Liver (tissue), 9 donors: ENCODE results near the gene WDR3. TPM values are rescaled to one million over a fixed set of nuclear protein-coding genes. Genes with fewer than 3 reads are reported as not detected.

Experiments
- DNase-seq: peaks from one replicate; pipeline ENCODE4 v3.0.0-alpha.2; 2017; ENCODE audit warnings: low spot score
- H3K27ac ChIP-seq, 2 donors: one replicate each; pipeline ENCODE4 v1.7.0; 2013; ENCODE audit warnings: inconsistent platforms in 2 of 2, low read length in 2 of 2, control low read depth in 1 of 2, low read depth in 1 of 2, mild to moderate bottlenecking in 1 of 2
- H3K27me3 ChIP-seq, 4 donors: one replicate each; pipeline versions ENCODE4 v1.6.1 to v1.7.0; 2013; ENCODE audit warnings: low read length in 3 of 4, inconsistent platforms in 1 of 4, mild to moderate bottlenecking in 1 of 4, moderate library complexity in 1 of 4; ENCODE audit not compliant: control insufficient read depth in 4 of 4, insufficient read depth in 4 of 4
- H3K36me3 ChIP-seq, 4 donors: one replicate each; pipeline versions ENCODE4 v1.6.1 to v1.7.0; 2013; ENCODE audit warnings: low read length in 3 of 4, mild to moderate bottlenecking in 3 of 4, low read depth in 1 of 4, moderate library complexity in 1 of 4; ENCODE audit not compliant: control insufficient read depth in 4 of 4, insufficient read depth in 3 of 4
- H3K4me1 ChIP-seq, 4 donors: one replicate each; pipeline versions ENCODE4 v1.6.1 to v1.7.0; 2013; ENCODE audit warnings: low read length in 3 of 4, mild to moderate bottlenecking in 3 of 4, moderate library complexity in 1 of 4; ENCODE audit not compliant: control insufficient read depth in 4 of 4, insufficient read depth in 4 of 4
- H3K4me3 ChIP-seq, 3 donors: one replicate each; pipeline versions ENCODE4 v1.6.1 to v1.7.0; 2013; ENCODE audit warnings: low read length in 3 of 3, control low read depth in 1 of 3, low read depth in 1 of 3, mild to moderate bottlenecking in 1 of 3
- H3K9ac ChIP-seq, 2 donors: one replicate each; pipeline ENCODE4 v1.7.0; 2013; ENCODE audit warnings: low read length in 2 of 2, mild to moderate bottlenecking in 2 of 2, moderate library complexity in 2 of 2, control low read depth in 1 of 2, low read depth in 1 of 2
- H3K9me3 ChIP-seq, 4 donors: one replicate each; pipeline versions ENCODE4 v1.6.1 to v1.7.0; 2013; ENCODE audit warnings: low read length in 3 of 4; ENCODE audit not compliant: control insufficient read depth in 4 of 4
- CTCF ChIP-seq: fragments of 150-350 bp; IDR thresholded peaks from 2 replicates; pipeline ENCODE4 v1.5.1; 2017; ENCODE audit warnings: improper control_type of control experiment, low read depth, low read length; ENCODE audit not compliant: missing input control
- EGR1 ChIP-seq, 2 donors: IDR thresholded peaks; 2 replicates each; pipeline ENCODE4 v1.6.1; 2016 to 2018; ENCODE audit warnings: antibody characterized with exemption in 2 of 2, low read depth in 2 of 2
- FOXA2 ChIP-seq: IDR thresholded peaks from 2 replicates; pipeline ENCODE4 v1.6.1; 2016; ENCODE audit warnings: antibody characterized with exemption
- HNF4G ChIP-seq: IDR thresholded peaks from 2 replicates; pipeline ENCODE4 v1.6.1; 2016; ENCODE audit warnings: antibody characterized with exemption
- JUND ChIP-seq, 2 donors: IDR thresholded peaks; 2 replicates each; pipeline ENCODE4 v1.6.1; 2016; ENCODE audit warnings: antibody characterized with exemption in 2 of 2
- MAX ChIP-seq: IDR thresholded peaks from 2 replicates; pipeline ENCODE4 v1.6.1; 2016; ENCODE audit warnings: antibody characterized with exemption
- NR2F2 ChIP-seq: IDR thresholded peaks from 2 replicates; pipeline ENCODE4 v1.6.1; 2016; ENCODE audit warnings: antibody characterized with exemption
- RAD21 ChIP-seq, 2 donors: IDR thresholded peaks; 2 replicates each; pipeline ENCODE4 v1.6.1; 2016; ENCODE audit warnings: antibody characterized with exemption in 2 of 2, mild to moderate bottlenecking in 2 of 2
- RXRA ChIP-seq, 2 donors: IDR thresholded peaks; 2 replicates each; pipeline ENCODE4 v1.6.1; 2017 to 2018; ENCODE audit warnings: antibody characterized with exemption in 2 of 2, mild to moderate bottlenecking in 1 of 2
- SP1 ChIP-seq: IDR thresholded peaks from 2 replicates; pipeline ENCODE4 v1.6.1; 2018; ENCODE audit warnings: antibody characterized with exemption, mild to moderate bottlenecking
- TAF1 ChIP-seq: conservative IDR thresholded peaks from 2 replicates; pipeline ENCODE4 v1.6.1; 2016; ENCODE audit warnings: antibody characterized with exemption, mild to moderate bottlenecking
- YY1 ChIP-seq: IDR thresholded peaks from 2 replicates; pipeline ENCODE4 v1.6.1; 2016; ENCODE audit warnings: antibody characterized with exemption, mild to moderate bottlenecking
- WGBS: extraction: QIAGEN DNeasy Blood & Tissue Kit; methylation state at CpG from one replicate; pipeline ENCODE4 v1.1.7; 2013; 5-methylcytosine and 5-hydroxymethylcytosine counted together
- polyA plus RNA-seq, 2 donors: library from polyadenylated mRNA; stranded (reverse) in 1 of 2; unstranded in 1 of 2; fragments of 200-250 nt in 1 of 2; fragments of >200 nt in 1 of 2; fragmentation: Nextera tagmentation in 1 of 2; extraction: Ambion mirVana in 1 of 2; gene quantifications; one replicate each; pipeline versions ENCODE4 v1.2.1 to v1.2.3, GENCODE V29; 2013 to 2015
- total RNA-seq, 2 donors: library from RNA; depleted of rRNA; stranded (reverse); fragments of >200 nt; gene quantifications; one replicate each; pipeline ENCODE4 v1.2.3, GENCODE V29; 2014
- TF ChIP-seq, protein P1 (sequence below): IDR thresholded peaks from 2 replicates; pipeline ENCODE4 v1.6.1; 2016; ENCODE audit warnings: antibody characterized with exemption, mild to moderate bottlenecking
- TF ChIP-seq, protein P2 (sequence below): IDR thresholded peaks from 2 replicates; pipeline ENCODE4 v1.6.1; 2016; ENCODE audit warnings: antibody characterized with exemption
- TF ChIP-seq, protein P3 (sequence below): IDR thresholded peaks from 2 replicates; pipeline ENCODE4 v1.6.1; 2016; ENCODE audit warnings: antibody characterized with exemption
- donor health status: healthy.
- donor health status: healthy.
- donor health status: healthy.
- donor health status: healthy.
- donor health status: healthy.

Gene WDR3
- total and polyA plus RNA-seq, 4 donors = 4.4 to 24.5 (median 11.5) TPM

DNA sequence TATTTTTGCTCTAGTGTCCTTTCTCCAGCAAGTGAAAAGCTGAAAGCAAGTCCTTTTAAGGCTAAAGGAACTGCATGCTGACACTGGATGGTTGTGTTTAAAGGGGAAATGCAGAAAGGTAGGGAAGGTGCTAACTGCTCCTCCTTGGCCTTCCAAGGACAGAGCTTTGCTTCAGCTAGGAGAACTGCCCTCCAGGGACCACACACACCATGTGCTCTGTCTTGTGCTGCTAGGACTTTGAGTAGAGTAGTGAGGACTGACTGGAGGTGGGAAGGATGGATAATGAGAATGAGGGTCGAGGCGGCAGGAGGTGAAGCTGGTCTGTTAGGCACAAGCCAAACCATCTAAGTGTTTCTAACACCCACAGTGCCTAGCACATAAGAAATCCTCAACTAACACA is 77.9 kb downstream of the WDR3 start:
- no peak overlapping the region for H3K4me3 ChIP-seq
- 85% methylated on average over 2 of the region's 2 CpGs for WGBS
- no peaks in the 10 kb centered on the region for H3K9me3 ChIP-seq
- H3K9ac ChIP-seq = no peak overlapping the region
- H3K4me1 ChIP-seq = no peaks in the 10 kb centered on the region
- no peak for TF ChIP-seq CTCF
- no peak for DNase-seq
- no peak overlapping the region for H3K27ac ChIP-seq
- H3K36me3 ChIP-seq = no peaks in the 10 kb centered on the region
- no peaks in the 10 kb centered on the region for H3K27me3 ChIP-seq

DNA sequence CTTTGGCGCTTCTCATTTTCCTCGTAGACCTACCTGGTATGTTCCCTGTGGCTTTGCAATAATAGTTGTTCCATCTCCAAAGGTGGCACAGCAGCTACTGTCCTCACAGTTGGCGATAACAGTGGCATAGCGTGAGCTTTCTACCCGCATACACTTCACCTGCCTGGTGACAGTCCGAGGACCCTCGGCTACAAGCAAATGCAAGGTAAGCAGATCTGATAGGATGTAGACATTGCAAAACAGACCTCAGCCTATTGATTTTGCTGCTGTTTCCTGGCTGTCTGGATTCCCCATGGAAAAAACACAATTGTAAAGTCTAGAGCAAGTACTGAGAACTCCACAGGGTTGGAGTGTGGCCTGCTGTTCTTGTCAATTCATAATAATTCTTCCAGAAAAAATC is 78.5 kb downstream of the WDR3 start:
- TF ChIP-seq TAF1 (no peak), YY1 (no peak), JUND (IDR thresholded peaks at IDR 0.05) (no peak), RXRA (IDR thresholded peaks at IDR 0.05) (no peak), NR2F2 (no peak), MAX (no peak), EGR1 (IDR thresholded peaks at IDR 0.05; ENCODE audit: low read depth in 2 of 2) (no peak), HNF4G (no peak), FOXA2 (no peak)
- TF ChIP-seq, protein P1, sequence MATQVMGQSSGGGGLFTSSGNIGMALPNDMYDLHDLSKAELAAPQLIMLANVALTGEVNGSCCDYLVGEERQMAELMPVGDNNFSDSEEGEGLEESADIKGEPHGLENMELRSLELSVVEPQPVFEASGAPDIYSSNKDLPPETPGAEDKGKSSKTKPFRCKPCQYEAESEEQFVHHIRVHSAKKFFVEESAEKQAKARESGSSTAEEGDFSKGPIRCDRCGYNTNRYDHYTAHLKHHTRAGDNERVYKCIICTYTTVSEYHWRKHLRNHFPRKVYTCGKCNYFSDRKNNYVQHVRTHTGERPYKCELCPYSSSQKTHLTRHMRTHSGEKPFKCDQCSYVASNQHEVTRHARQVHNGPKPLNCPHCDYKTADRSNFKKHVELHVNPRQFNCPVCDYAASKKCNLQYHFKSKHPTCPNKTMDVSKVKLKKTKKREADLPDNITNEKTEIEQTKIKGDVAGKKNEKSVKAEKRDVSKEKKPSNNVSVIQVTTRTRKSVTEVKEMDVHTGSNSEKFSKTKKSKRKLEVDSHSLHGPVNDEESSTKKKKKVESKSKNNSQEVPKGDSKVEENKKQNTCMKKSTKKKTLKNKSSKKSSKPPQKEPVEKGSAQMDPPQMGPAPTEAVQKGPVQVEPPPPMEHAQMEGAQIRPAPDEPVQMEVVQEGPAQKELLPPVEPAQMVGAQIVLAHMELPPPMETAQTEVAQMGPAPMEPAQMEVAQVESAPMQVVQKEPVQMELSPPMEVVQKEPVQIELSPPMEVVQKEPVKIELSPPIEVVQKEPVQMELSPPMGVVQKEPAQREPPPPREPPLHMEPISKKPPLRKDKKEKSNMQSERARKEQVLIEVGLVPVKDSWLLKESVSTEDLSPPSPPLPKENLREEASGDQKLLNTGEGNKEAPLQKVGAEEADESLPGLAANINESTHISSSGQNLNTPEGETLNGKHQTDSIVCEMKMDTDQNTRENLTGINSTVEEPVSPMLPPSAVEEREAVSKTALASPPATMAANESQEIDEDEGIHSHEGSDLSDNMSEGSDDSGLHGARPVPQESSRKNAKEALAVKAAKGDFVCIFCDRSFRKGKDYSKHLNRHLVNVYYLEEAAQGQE = no peak
- TF ChIP-seq, protein P2, sequence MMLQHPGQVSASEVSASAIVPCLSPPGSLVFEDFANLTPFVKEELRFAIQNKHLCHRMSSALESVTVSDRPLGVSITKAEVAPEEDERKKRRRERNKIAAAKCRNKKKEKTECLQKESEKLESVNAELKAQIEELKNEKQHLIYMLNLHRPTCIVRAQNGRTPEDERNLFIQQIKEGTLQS = no peak
- Histone ChIP-seq H3K9ac (no peak overlapping the region), H3K9me3 (no peaks in the 10 kb centered on the region), H3K4me3 (no peak overlapping the region), H3K36me3 (no peaks in the 10 kb centered on the region), H3K27me3 (no peaks in the 10 kb centered on the region), H3K27ac (no peak overlapping the region), H3K4me1 (no peaks in the 10 kb centered on the region)
- WGBS = 61% methylated on average over 7 of the region's 7 CpGs
- DNase-seq = no peak

DNA sequence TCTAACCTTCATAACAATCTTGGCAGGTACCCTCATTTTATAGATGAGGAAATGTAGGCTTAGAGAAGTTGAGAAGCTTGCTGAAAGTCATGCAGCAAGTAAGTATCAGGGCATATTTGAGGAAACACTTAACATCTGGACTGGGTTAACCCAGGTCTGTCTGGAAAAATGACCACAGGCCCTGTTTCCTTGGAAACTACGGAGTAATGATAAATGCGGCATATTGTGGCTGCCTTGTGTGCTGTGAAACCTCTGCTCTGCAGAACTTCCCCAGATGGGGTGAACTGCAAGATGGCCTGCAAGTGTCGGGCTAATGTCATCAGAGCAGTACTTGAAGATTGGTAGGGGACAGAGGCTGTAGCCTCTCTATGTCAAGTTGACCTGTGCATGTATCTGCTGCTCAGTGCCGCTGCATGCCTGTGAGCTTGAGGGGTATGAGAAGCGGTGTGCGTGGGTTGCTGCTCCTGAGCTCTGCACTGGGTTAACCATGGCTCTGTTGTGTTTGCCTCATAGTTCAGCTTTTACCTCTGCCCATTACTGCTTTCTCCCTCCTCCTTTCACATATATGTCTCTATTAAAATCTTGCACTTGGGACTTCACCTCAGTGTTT is 83.1 kb downstream of the WDR3 start:
- H3K27ac ChIP-seq = no peak overlapping the region
- no peak for DNase-seq
- H3K9me3 ChIP-seq = no peaks in the 10 kb centered on the region
- H3K4me3 ChIP-seq = no peak overlapping the region
- no peaks in the 10 kb centered on the region for H3K4me1 ChIP-seq
- H3K27me3 ChIP-seq = no peaks in the 10 kb centered on the region
- no peak overlapping the region for H3K9ac ChIP-seq
- H3K36me3 ChIP-seq = no peaks in the 10 kb centered on the region
- 87% methylated on average over 6 of the region's 6 CpGs for WGBS
- no peak for TF ChIP-seq SP1
- no peak for TF ChIP-seq TAF1
- TF ChIP-seq RAD21 (IDR thresholded peaks at IDR 0.05) = no peak
- no peak for TF ChIP-seq HNF4G
- TF ChIP-seq FOXA2 = no peak
- TF ChIP-seq EGR1 (IDR thresholded peaks at IDR 0.05; ENCODE audit: low read depth in 2 of 2) = no peak
- TF ChIP-seq CTCF = no peak
- no peak for TF ChIP-seq RXRA (IDR thresholded peaks at IDR 0.05)
- TF ChIP-seq, protein P3, sequence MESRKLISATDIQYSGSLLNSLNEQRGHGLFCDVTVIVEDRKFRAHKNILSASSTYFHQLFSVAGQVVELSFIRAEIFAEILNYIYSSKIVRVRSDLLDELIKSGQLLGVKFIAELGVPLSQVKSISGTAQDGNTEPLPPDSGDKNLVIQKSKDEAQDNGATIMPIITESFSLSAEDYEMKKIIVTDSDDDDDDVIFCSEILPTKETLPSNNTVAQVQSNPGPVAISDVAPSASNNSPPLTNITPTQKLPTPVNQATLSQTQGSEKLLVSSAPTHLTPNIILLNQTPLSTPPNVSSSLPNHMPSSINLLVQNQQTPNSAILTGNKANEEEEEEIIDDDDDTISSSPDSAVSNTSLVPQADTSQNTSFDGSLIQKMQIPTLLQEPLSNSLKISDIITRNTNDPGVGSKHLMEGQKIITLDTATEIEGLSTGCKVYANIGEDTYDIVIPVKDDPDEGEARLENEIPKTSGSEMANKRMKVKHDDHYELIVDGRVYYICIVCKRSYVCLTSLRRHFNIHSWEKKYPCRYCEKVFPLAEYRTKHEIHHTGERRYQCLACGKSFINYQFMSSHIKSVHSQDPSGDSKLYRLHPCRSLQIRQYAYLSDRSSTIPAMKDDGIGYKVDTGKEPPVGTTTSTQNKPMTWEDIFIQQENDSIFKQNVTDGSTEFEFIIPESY = no peak
